Kidney epithelial cell (primary cell): Measurements from ENCODE around the gene PFAS. TPM values are rescaled to one million over a fixed set of nuclear protein-coding genes. Genes with fewer than 3 reads are reported as not detected.

Experiments used
- DNase-seq: peaks from one replicate; pipeline ENCODE4 v3.0.0-alpha.2; 2010; ENCODE audit warnings: low read depth
- H3K27me3 ChIP-seq: 2 replicates; pipeline ENCODE4 v1.6.0; 2011; ENCODE audit warnings: low read length; ENCODE audit not compliant: control insufficient read depth, insufficient read depth
- H3K36me3 ChIP-seq: 2 replicates; pipeline ENCODE4 v1.5.1; 2011; ENCODE audit warnings: low read length; ENCODE audit not compliant: control insufficient read depth, insufficient read depth
- H3K4me3 ChIP-seq: 2 replicates; pipeline ENCODE4 v1.5.1; 2011; ENCODE audit warnings: low read depth, mild to moderate bottlenecking, control low read depth, low read length
- total RNA-seq: library from RNA; depleted of rRNA; stranded (reverse); fragments of >200 nt; gene quantifications from 2 replicates; pipeline ENCODE4 v1.2.3, GENCODE V29; 2015
- TF ChIP-seq, protein P1 (sequence below): IDR thresholded peaks from 2 replicates; pipeline ENCODE4 v1.5.1; 2011; ENCODE audit warnings: mild to moderate bottlenecking, moderate library complexity, low read length, control low read depth, inconsistent platforms; ENCODE audit not compliant: insufficient read depth, poor library complexity, severe bottlenecking

The PFAS gene
- total RNA-seq, 1 donor from 2014 or later, result 34.3 TPM

DNA sequence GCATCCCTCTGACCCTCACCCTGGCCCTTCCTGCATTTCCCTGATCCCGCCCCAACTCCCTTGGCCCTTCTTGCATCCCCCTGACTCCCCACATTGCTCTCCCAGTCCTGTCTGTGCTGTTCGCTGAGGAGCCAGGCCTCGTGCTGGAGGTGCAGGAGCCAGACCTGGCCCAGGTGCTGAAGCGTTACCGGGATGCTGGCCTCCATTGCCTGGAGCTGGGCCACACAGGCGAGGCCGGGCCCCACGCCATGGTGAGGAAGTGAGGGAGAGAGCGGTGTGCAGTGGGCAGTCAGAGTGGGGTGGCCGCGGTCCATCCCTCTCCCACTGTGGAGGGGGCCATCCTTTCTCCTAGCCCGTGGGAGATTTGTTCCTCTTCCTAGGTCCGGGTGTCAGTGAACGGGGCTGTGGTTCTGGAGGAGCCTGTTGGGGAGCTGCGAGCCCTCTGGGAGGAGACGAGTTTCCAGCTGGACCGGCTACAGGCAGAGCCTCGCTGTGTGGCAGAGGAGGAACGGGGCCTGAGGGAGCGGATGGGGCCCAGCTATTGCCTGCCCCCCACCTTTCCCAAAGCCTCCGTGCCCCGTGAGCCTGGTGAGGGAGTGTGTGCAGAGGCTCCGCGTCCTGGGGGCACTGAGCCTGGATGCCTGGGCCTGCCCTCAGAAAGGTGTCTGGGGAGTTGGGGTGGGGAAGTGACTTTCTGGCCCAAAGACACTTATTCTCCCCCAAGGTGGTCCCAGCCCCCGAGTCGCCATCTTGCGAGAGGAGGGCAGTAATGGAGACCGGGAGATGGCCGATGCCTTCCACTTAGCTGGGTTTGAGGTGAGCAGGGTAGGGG lies 17.8 kb downstream of the PFAS start:
- H3K36me3 ChIP-seq, result peaks cover 3% of the 10 kb centered on the region
- TF ChIP-seq, protein P1, sequence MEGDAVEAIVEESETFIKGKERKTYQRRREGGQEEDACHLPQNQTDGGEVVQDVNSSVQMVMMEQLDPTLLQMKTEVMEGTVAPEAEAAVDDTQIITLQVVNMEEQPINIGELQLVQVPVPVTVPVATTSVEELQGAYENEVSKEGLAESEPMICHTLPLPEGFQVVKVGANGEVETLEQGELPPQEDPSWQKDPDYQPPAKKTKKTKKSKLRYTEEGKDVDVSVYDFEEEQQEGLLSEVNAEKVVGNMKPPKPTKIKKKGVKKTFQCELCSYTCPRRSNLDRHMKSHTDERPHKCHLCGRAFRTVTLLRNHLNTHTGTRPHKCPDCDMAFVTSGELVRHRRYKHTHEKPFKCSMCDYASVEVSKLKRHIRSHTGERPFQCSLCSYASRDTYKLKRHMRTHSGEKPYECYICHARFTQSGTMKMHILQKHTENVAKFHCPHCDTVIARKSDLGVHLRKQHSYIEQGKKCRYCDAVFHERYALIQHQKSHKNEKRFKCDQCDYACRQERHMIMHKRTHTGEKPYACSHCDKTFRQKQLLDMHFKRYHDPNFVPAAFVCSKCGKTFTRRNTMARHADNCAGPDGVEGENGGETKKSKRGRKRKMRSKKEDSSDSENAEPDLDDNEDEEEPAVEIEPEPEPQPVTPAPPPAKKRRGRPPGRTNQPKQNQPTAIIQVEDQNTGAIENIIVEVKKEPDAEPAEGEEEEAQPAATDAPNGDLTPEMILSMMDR, result no peak
- DNase-seq, result no peak
- H3K4me3 ChIP-seq, result no peak overlapping the region
- H3K27me3 ChIP-seq, result no peaks in the 10 kb centered on the region

GRCh38 chr17:8267480-8268147 lies 18.5 kb downstream of the PFAS start:
- H3K27me3 ChIP-seq, result no peaks in the 10 kb centered on the region
- no peak for DNase-seq
- peaks cover 3% of the 10 kb centered on the region for H3K36me3 ChIP-seq
- TF ChIP-seq, protein P1, result no peak
- no peak overlapping the region for H3K4me3 ChIP-seq

DNA sequence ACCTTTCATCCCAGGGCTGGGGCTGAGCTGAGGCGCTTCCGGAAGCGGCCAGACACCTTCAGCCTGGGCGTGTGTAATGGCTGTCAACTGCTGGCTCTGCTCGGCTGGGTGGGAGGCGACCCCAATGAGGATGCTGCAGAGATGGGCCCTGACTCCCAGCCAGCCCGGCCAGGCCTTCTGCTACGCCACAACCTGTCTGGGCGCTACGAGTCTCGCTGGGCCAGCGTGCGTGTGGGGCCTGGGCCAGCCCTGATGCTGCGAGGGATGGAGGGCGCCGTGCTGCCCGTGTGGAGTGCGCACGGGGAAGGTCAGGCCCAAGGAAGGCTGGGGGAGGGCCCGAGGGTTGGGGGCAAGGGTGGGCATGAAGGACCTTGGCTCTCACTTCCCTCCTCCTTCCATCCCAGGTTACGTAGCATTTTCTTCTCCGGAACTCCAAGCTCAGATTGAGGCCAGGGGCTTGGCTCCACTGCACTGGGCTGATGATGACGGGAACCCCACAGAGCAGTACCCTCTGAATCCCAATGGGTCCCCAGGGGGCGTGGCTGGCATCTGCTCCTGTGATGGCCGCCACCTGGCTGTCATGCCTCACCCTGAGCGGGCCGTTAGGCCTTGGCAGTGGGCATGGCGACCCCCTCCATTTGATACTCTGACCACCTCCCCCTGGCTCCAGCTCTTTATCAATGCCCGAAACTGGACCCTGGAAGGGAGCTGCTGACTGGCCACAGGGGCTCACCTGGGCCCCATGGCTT lies 19.6 kb downstream of the PFAS start:
- Histone ChIP-seq H3K4me3 (no peak overlapping the region), H3K27me3 (no peaks in the 10 kb centered on the region), H3K36me3 (peaks cover 1% of the 10 kb centered on the region)
- DNase-seq, result no peak
- TF ChIP-seq, protein P1, result no peak

DNA sequence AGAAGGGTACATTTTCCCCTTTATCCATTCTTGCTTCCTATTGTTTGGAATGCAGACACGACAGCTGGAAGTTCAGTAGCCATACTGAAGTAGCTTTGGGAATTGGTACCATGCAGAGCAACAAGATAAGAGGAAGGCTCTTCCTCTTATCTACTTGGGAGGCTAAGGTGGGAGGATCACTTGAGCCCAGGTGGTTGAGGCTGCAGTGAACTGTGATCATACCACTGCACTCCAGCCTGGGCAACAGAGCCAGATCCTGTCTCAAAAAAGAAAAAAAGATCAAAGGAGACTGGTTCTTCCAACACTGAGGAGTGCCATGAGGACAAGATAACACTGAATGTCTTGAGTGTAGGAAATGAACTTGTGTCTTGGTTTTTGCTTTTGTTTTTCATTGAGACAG lies 23.3 kb downstream of the PFAS start:
- DNase-seq, result no peak
- TF ChIP-seq, protein P1, result no peak
- H3K36me3 ChIP-seq, result peaks cover under 1% of the 10 kb centered on the region
- no peak overlapping the region for H3K4me3 ChIP-seq
- H3K27me3 ChIP-seq, result no peaks in the 10 kb centered on the region

- H3K27me3 ChIP-seq, result no peaks in the 10 kb centered on the region
- no peaks in the 10 kb centered on the region for H3K36me3 ChIP-seq
- no peak overlapping the region for H3K4me3 ChIP-seq
- TF ChIP-seq, protein P1, result no peak
- DNase-seq, result no peak
These were observed 24.9 kb downstream of the PFAS start for GRCh38 chr17:8273884-8274444.
